H1 (cell line): ENCODE data around the gene TEX2. TPM values are rescaled to one million over a fixed set of nuclear protein-coding genes. Genes with fewer than 3 reads are reported as not detected.

ENCODE experiments used
- CTCF ChIA-PET: fragments of 300-600 bp; sonication (Branson Sonifier 250); formaldehyde crosslinking; loops from one replicate; lab custom pipeline; 2021; ENCODE audit not compliant: partially characterized antibody; lab: Charles Lee
- POLR2A ChIA-PET: fragments of 300-600 bp; sonication (Branson Sonifier 250); formaldehyde crosslinking; loops from one replicate; lab custom pipeline; 2021; ENCODE audit warnings: inconsistent platforms; ENCODE audit not compliant: partially characterized antibody; lab: Charles Lee
- DNase-seq, 2 experiments: peaks; one replicate each; pipeline versions ENCODE4 v3.0.0 to v3.0.0-alpha.2; 2010 to 2022; ENCODE audit warnings: low spot score in 2 of 2, low read depth in 1 of 2, mixed read lengths in 1 of 2
- FAIRE-seq: peaks from 2 replicates; lab custom pipeline; 2011; peaks lifted over from hg19 to GRCh38; lab: Jason Lieb, UNC
- H2AFZ ChIP-seq: 2 replicates; pipeline ENCODE4 v1.8.1; 2012; ENCODE audit warnings: low read length, inconsistent platforms
- H2AK5ac ChIP-seq: 2 replicates; pipeline ENCODE4 v1.6.1; 2013; ENCODE audit warnings: low read depth, low read length
- H2BK120ac ChIP-seq: replicated peaks from 2 replicates; pipeline ENCODE3; 2013; ENCODE audit warnings: low read depth, low read length, inconsistent platforms
- H2BK12ac ChIP-seq: 2 replicates; pipeline ENCODE4 v1.6.1; 2013; ENCODE audit warnings: low read depth, low read length
- H2BK15ac ChIP-seq: 2 replicates; pipeline ENCODE4 v1.6.1; 2013; ENCODE audit warnings: low read length
- H2BK20ac ChIP-seq: 2 replicates; pipeline ENCODE4 v1.6.1; 2013; ENCODE audit warnings: low read length
- H2BK5ac ChIP-seq: 2 replicates; pipeline ENCODE4 v1.6.1; 2013; ENCODE audit warnings: low read depth, low read length
- H3K14ac ChIP-seq: 2 replicates; pipeline ENCODE4 v1.6.1; 2013; ENCODE audit warnings: inconsistent platforms; ENCODE audit not compliant: insufficient read length
- H3K18ac ChIP-seq: 2 replicates; pipeline ENCODE4 v1.6.1; 2013; ENCODE audit warnings: low read length; ENCODE audit errors: extremely low read depth
- H3K23ac ChIP-seq: 2 replicates; pipeline ENCODE4 v1.6.1; 2013; ENCODE audit warnings: inconsistent platforms; ENCODE audit not compliant: insufficient read length
- H3K23me2 ChIP-seq: 2 replicates; pipeline ENCODE4 v1.6.1; 2013; ENCODE audit warnings: low read depth, low read length
- H3K27ac ChIP-seq: 2 replicates; pipeline ENCODE4 v1.6.1; 2011; ENCODE audit warnings: low read depth, low read length, inconsistent platforms
- H3K27me3 ChIP-seq, 4 experiments: replicated peaks in 1 of 4; 1 replicate in 1 of 4; 2 replicates in 3 of 4; pipeline versions ENCODE4 v1.6.1 to v1.8.1; 2011 to 2013; ENCODE audit warnings: low read length in 3 of 4, mild to moderate bottlenecking in 3 of 4, inconsistent platforms in 2 of 4, mixed read lengths in 2 of 4, moderate library complexity in 1 of 4; ENCODE audit not compliant: control insufficient read depth in 3 of 4, insufficient read depth in 3 of 4; ENCODE audit errors: extremely low read depth in 1 of 4
- H3K36me3 ChIP-seq, 4 experiments: 2 replicates each; pipeline versions ENCODE4 v1.6.1 to v1.8.1; 2011 to 2013; ENCODE audit warnings: mild to moderate bottlenecking in 4 of 4, low read length in 3 of 4, moderate library complexity in 2 of 4, control low read depth in 1 of 4, inconsistent platforms in 1 of 4; ENCODE audit not compliant: insufficient read depth in 4 of 4, control insufficient read depth in 2 of 4
- H3K4ac ChIP-seq: replicated peaks from 2 replicates; pipeline ENCODE3; 2013; ENCODE audit warnings: low read length, low read depth, mixed read lengths, inconsistent platforms; ENCODE audit not compliant: insufficient read length
- H3K4me1 ChIP-seq, 4 experiments: replicated peaks in 1 of 4; 1 replicate in 1 of 4; 2 replicates in 3 of 4; pipeline versions ENCODE4 v1.6.1 to v1.8.1; 2011 to 2013; ENCODE audit warnings: low read length in 3 of 4, inconsistent platforms in 2 of 4, mixed read lengths in 1 of 4; ENCODE audit not compliant: insufficient read depth in 4 of 4, control insufficient read depth in 3 of 4
- H3K4me2 ChIP-seq, 2 experiments: 2 replicates each; pipeline versions ENCODE4 v1.6.1 to v1.8.1; 2011 to 2013; ENCODE audit warnings: low read depth in 2 of 2, low read length in 2 of 2, control low read depth in 1 of 2, inconsistent platforms in 1 of 2, mild to moderate bottlenecking in 1 of 2; ENCODE audit not compliant: insufficient read depth in 1 of 2
- H3K4me3 ChIP-seq, 4 experiments: fragments of 200-600, 300-600 bp in 1 of 4; sonication (generic), shearing (Covaris generic), sonication (Bioruptor Twin) in 1 of 4; 2 replicates each; pipeline versions ENCODE4 v1.5.1 to v1.8.1; 2011 to 2016; ENCODE audit warnings: low read length in 4 of 4, low read depth in 3 of 4, control low read depth in 2 of 4, inconsistent platforms in 2 of 4, mild to moderate bottlenecking in 2 of 4, mixed read lengths in 1 of 4, moderate library complexity in 1 of 4; ENCODE audit not compliant: insufficient read depth in 2 of 4; ENCODE audit errors: extremely low read depth in 1 of 4
- H3K56ac ChIP-seq: replicated peaks from 2 replicates; pipeline ENCODE3; 2013; ENCODE audit warnings: low read depth, mild to moderate bottlenecking, mixed read lengths, low read length, inconsistent platforms; ENCODE audit not compliant: insufficient read length
- H3K79me1 ChIP-seq: 2 replicates; pipeline ENCODE4 v1.6.1; 2013; ENCODE audit warnings: low read depth, low read length, control low read depth
- H3K79me2 ChIP-seq, 2 experiments: 2 replicates each; pipeline versions ENCODE4 v1.6.1 to v1.8.1; 2012 to 2013; ENCODE audit warnings: low read length in 2 of 2, mild to moderate bottlenecking in 2 of 2, inconsistent platforms in 1 of 2; ENCODE audit not compliant: insufficient read depth in 2 of 2, control insufficient read depth in 1 of 2
- H3K9ac ChIP-seq, 4 experiments: replicated peaks in 1 of 4; 1 replicate in 1 of 4; 2 replicates in 3 of 4; pipeline versions ENCODE4 v1.6.1 to v1.8.1; 2011 to 2013; ENCODE audit warnings: low read depth in 3 of 4, low read length in 3 of 4, control low read depth in 2 of 4, mild to moderate bottlenecking in 2 of 4, moderate library complexity in 2 of 4, inconsistent platforms in 1 of 4; ENCODE audit errors: extremely low read depth in 1 of 4
- H3K9me3 ChIP-seq, 2 experiments: 2 replicates each; pipeline versions ENCODE4 v1.6.1 to v1.8.1; 2012 to 2013; ENCODE audit warnings: mild to moderate bottlenecking in 2 of 2, moderate library complexity in 2 of 2, control low read depth in 1 of 2, inconsistent platforms in 1 of 2, low read depth in 1 of 2, low read length in 1 of 2, mixed read lengths in 1 of 2; ENCODE audit not compliant: insufficient read depth in 2 of 2
- H4K20me1 ChIP-seq, 2 experiments: replicated peaks in 1 of 2; 2 replicates each; pipeline versions ENCODE3 to v1.8.1; 2011 to 2013; ENCODE audit warnings: inconsistent platforms in 2 of 2, low read length in 2 of 2, mild to moderate bottlenecking in 1 of 2; ENCODE audit not compliant: insufficient read depth in 2 of 2, control insufficient read depth in 1 of 2
- H4K5ac ChIP-seq: 2 replicates; pipeline ENCODE4 v1.6.1; 2013; ENCODE audit warnings: low read length, low read depth, mixed read lengths, inconsistent platforms; ENCODE audit not compliant: insufficient read length
- H4K8ac ChIP-seq: 2 replicates; pipeline ENCODE4 v1.8.0; 2013; ENCODE audit warnings: mild to moderate bottlenecking, moderate library complexity, low read length, inconsistent platforms; ENCODE audit not compliant: insufficient read depth; ENCODE audit errors: extremely low read depth
- H4K91ac ChIP-seq: replicated peaks from 2 replicates; pipeline ENCODE3; 2013; ENCODE audit warnings: low read length, mixed read lengths, inconsistent platforms; ENCODE audit not compliant: insufficient read length
- EZH2 ChIP-seq: fragments of 200-600 bp; sonication (generic); IDR thresholded peaks from 2 replicates; pipeline ENCODE4 v1.7.1; 2012; ENCODE audit warnings: low read depth, mild to moderate bottlenecking, moderate library complexity, low read length, inconsistent platforms; ENCODE audit not compliant: severe bottlenecking
- GTF2F1 ChIP-seq: IDR thresholded peaks from 2 replicates; pipeline ENCODE4 v1.6.1; 2012; ENCODE audit warnings: low read depth, low read length, improper control_type of control experiment, borderline replicate concordance
- POLR2A ChIP-seq, 2 experiments: IDR thresholded peaks; 1 replicate in 1 of 2; 2 replicates in 1 of 2; pipeline ENCODE4 v1.6.1; 2011; ENCODE audit warnings: low read depth in 2 of 2, low read length in 2 of 2, mild to moderate bottlenecking in 2 of 2; ENCODE audit errors: control extremely low read depth in 1 of 2
- RXRA ChIP-seq: IDR thresholded peaks from 2 replicates; pipeline ENCODE4 v1.6.1; 2011; ENCODE audit warnings: low read depth, mild to moderate bottlenecking, low read length, moderate library complexity; ENCODE audit not compliant: insufficient read depth
- SUZ12 ChIP-seq: fragments of 200-600 bp; sonication (generic); IDR thresholded peaks from 2 replicates; pipeline ENCODE4 v1.6.1; 2012; ENCODE audit warnings: mild to moderate bottlenecking, inconsistent platforms, low read length, moderate library complexity, mixed read lengths
- TAF1 ChIP-seq: IDR thresholded peaks from 2 replicates; pipeline ENCODE4 v1.6.1; 2011; ENCODE audit warnings: mild to moderate bottlenecking, low read depth, low read length
- WGBS, 2 experiments: shearing (Covaris generic) in 1 of 2; methylation state at CpG; one replicate each; pipeline versions ENCODE4 v1.1.6 to v1.1.7; 2013 to 2015; ENCODE audit warnings: low lambda C conversion rate in 2 of 2, mixed read lengths in 2 of 2, inconsistent platforms in 1 of 2, low coverage in 1 of 2, missing lambda C conversion rate in 1 of 2; ENCODE audit not compliant: insufficient replicate concordance in 2 of 2, insufficient coverage in 1 of 2, insufficient read length in 1 of 2; ENCODE audit errors: extremely low coverage in 1 of 2, missing lambda C conversion rate in 1 of 2; 5-methylcytosine and 5-hydroxymethylcytosine counted together
- polyA plus RNA-seq, 7 experiments: library from polyadenylated mRNA; depleted of rRNA in 3 of 7; stranded (reverse) in 5 of 7; unstranded in 2 of 7; fragments of >200 nt in 5 of 7; fragments of 200-250 nt in 2 of 7; gene quantifications; 1 replicate in 5 of 7; 2 replicates in 1 of 7; 4 replicates in 1 of 7; pipeline versions ENCODE4 v1.2.1 to v1.2.3, GENCODE V29; 2011 to 2013; ENCODE audit warnings: missing spikeins in 2 of 7, mixed read lengths in 2 of 7
- total RNA-seq: library from RNA; stranded (reverse); fragmentation: NEBNext Ultra II Directional; extraction: Animal tissue kit (Norgen Biotek cat#: 25700); gene quantifications from 2 replicates; pipeline ENCODE4 v1.2.1, GENCODE V29; 2021

TEX2 gene
- total and polyA plus RNA-seq, 2 of the 8 experiments (the other 6 are each of a cell fraction or from before 2014, with no cell fraction given): 6.1 to 15.6 TPM

DNA sequence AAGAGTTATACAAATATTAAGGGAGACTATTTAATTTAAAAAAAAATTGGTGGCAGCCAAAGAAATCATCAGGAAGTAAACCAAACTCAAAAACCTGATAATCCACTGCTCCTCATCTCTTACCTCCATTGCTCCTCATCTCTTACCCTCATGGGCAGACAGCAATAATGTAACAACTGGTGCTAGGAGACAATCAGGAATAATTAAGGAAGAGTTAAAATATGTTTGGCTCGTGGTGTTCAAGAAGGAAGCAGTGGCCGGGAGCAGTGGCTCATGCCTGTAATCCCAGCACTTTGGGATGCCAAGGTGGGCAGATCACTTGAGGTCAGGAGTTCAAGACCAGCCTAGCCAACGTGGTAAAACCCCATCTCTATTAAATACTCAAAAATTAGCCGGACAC is 151.2 kb downstream of the TEX2 start:
- WGBS, 2 experiments: 85% methylated on average over 4 of the region's 4 CpGs; no CpG with 5 or more reads in 1 of the 2 experiments
- H3K23ac ChIP-seq: no peak overlapping the region
- no peak for FAIRE-seq

More for the DNA sequence above, 151.2 kb downstream of the TEX2 start:
- TF ChIP-seq SUZ12: no peak
- no peak for TF ChIP-seq POLR2A (IDR thresholded peaks at IDR 0.05; ENCODE audit: control extremely low read depth in 1 of 2, low read depth in 2 of 2, low read length in 2 of 2)
- no peak for TF ChIP-seq GTF2F1
- no peak for TF ChIP-seq RXRA
- TF ChIP-seq TAF1: no peak
- no peak for TF ChIP-seq EZH2
- Histone ChIP-seq H3K14ac (no peak overlapping the region), H3K79me2 (no peaks in the 10 kb centered on the region), H3K4me1 (peaks cover 0 to 3% (median 0%) of the 10 kb centered on the region in 4 experiments; a peak in 1 of 7 replicates), H3K27me3 (no peaks in the 10 kb centered on the region), H2BK15ac (no peak overlapping the region), H4K20me1 (no peaks in the 10 kb centered on the region), H3K18ac (no peak overlapping the region), H3K4me2 (no peak overlapping the region), H2BK5ac (no peak overlapping the region), H3K27ac (no peak overlapping the region), H3K4ac (no peak overlapping the region), H3K9ac (no peak overlapping the region), H4K91ac (no peak overlapping the region), H4K8ac (no peak overlapping the region), H3K23me2 (no peaks in the 10 kb centered on the region), H2AK5ac (no peak overlapping the region), H3K56ac (no peak overlapping the region), H2BK120ac (no peak overlapping the region), H2BK12ac (no peak overlapping the region), H3K9me3 (no peaks in the 10 kb centered on the region), H2AFZ (no peak overlapping the region), H3K36me3 (no peaks in the 10 kb centered on the region), H2BK20ac (no peak overlapping the region), H4K5ac (no peak overlapping the region), H3K4me3 (no peak overlapping the region), H3K79me1 (no peaks in the 10 kb centered on the region)
- DNase-seq: no peak
- ChIA-PET POLR2A (interaction anchor here (0.7 to 2.0 kb wide), 2 partner anchors 15 to 34 kb away, joined by 3 to 9 read pairs; no protein-coding TSS in a partner anchor), CTCF (interaction anchor here (0.6 kb wide), 1 partner anchor 48 kb away, joined by 3 read pairs; no protein-coding TSS in a partner anchor)
